Embryonic facial prominence (tissue), 1 donor: ENCODE results near the gene PLET1.
"Not testable (repeated sequence)": the region's sequence is repeated elsewhere in the genome, so short reads cannot be mapped to it uniquely, and the experiment has no call there.

ENCODE experiments used
- DNase-seq: peaks from one replicate; pipeline ENCODE4 v3.0.0-alpha.2; 2016; ENCODE audit errors: extremely low spot score

PLET1 gene

DNA sequence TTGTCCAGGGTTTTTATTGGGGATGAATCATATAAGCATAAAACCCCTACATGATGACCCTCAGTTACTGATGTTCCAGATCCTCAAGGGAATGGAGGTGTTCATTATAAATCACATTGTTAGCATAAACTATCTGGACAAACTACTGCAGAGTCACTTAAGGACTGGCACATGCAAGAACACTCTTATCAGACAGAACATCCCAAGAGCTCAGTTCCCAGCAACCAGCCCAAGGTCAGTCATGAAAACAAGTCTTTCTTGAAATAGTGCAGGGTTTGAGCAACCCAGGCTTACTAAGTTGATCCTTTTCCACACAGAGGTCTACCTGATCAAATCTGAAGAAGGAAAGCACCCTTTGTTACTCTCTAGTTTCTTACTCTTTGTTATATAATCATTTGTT lies 48.0 kb downstream of the PLET1 start:
- DNase-seq = no peak

DNA sequence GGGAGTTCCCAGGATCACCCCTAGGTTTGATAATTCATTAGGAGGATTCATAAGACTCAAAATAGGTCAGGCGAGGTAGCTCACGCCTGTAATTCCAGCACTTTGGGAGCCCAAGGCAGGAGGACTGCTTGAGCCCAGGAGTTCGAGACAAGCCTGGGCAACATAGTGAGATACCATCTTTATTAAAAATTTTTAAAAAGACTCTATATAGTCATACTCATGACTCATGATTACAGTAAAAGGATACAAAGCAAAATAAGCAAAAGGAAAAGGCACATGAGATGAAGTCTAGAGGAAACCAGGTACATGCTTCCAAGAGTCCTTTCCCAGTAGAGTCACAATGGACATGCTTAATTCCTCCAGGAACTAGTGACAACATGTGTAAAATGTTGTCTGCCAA lies 48.4 kb downstream of the PLET1 start:
- DNase-seq = no peak

DNA sequence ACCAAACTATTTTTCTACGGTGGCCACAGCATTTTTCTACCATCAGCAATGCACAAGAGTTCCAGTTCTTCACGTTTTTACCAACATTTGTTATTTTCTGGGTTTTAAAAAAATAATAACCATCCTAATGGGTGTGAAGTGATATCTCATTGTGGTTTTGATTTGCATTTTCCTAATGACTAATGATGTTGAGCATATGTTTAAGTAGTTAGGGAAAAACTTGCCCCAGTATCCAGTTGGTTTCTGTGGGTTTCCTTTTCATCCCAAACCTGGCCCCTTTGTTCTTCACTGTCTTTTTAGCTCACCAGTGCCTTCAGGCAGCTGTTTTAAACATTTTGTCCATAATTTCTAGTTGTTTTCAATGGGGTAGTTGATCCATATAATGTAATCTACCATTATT lies 49.1 kb downstream of the PLET1 start:
- DNase-seq = no peak

DNA sequence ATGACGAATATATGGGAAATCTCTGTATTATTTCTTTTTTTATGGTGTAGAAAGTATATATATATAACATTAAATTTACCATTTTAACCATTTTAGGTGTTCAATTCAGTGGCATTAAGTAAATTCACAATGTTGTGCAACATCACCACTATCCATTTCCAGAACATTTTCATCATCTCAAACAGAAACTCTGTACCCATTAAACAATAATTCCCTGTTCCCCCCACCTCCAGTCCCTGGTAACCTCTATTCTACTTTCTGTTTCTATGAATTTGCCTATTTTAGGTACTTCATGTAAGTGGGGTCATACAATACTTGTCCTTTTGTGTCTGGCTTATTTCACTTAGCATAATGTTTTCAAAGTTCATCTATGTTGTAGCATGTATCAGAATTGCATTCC lies 49.8 kb downstream of the PLET1 start:
- no peak for DNase-seq

DNA sequence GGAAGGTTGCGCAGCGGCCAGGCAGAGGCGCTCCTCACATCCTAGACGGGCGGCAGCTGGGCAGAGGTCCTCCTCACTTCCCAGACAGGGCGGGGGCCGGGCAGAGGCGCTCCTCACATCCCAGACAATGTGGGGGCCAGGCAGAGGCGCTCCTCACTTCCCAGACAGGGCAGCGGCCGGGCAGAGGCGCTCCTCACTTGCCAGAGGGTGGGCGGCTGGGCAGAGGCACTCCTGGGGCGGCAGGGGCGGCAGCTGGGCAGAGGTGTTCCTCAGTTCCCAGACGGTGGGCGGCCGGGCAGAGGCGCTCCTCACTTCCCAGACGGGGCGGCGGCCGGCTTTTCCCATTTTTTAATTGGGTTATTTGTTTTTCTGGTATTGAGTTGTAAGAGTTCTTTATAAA lies 54.6 kb downstream of the PLET1 start:
- no peak for DNase-seq

DNA sequence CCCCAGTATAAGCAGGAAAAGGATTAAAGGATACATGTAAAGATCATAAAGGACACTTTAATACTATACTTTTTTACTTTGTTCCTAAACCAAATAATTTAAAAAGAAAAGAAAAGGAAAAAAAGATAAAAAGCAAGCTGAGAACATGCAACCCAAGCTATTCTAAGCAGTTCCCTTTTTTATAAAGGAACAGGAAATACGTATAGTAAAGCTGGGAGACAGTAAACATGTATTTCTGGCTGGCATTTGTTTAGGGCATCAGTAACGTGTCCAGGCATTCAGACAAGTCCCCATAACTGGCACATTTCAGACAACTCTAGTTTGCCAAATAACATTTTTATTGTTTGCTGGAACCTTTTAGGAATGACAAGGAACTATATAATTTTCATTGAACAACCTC lies 60.4 kb downstream of the PLET1 start:
- DNase-seq = no peak

DNA sequence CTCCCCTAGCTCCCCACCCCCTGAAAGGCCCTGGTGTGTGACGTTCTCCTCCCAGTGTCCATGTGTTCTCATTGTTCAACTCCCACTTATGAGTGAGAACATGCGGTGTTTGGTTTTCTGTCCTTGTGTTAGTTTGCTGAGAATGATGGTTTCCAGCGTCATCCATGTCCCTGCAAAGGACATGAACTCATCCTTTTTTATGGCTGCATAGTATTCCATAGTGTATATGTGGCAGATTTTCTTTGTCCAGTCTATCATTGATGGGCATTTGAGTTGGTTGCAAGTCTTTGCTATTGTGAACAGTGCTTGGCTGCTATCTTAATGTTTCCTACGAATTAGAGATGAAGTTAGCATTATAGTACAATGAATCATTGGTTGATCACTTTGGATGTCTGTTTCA lies 61.6 kb downstream of the PLET1 start:
- DNase-seq = not testable (repeated sequence)
